GM23338 (cell line): Measurements from ENCODE around the gene SPRING1. TPM values are rescaled to one million over a fixed set of nuclear protein-coding genes. Genes with fewer than 3 reads are reported as not detected.

Source experiments
- ATAC-seq: fragments of 200-7000 bp; cut with Tn5 transposase; 3 replicates; pipeline ENCODE4 v1.9.1; 2020
- DNase-seq: peaks from one replicate; pipeline ENCODE4 v3.0.0-alpha.2; 2015; ENCODE audit warnings: low spot score
- H2AFZ ChIP-seq: fragments of 200-600 bp; sonication (generic); 2 replicates; pipeline ENCODE4 v1.8.0; 2016; ENCODE audit warnings: antibody characterized with exemption, mild to moderate bottlenecking, moderate library complexity
- H3F3A ChIP-seq: fragments of 200-600 bp; sonication (generic); replicated peaks from 2 replicates; pipeline ENCODE4 v1.8.0; 2017; ENCODE audit warnings: antibody characterized with exemption, mixed run types, low read depth
- H3K27ac ChIP-seq: fragments of 200-600 bp; sonication (generic); 2 replicates; pipeline ENCODE4 v1.6.1; 2016; ENCODE audit warnings: low read depth
- H3K27me3 ChIP-seq: fragments of 200-600 bp; sonication (generic); 2 replicates; pipeline ENCODE4 v1.8.0; 2016; ENCODE audit warnings: mild to moderate bottlenecking, mixed run types, moderate library complexity; ENCODE audit not compliant: insufficient read depth
- H3K36me3 ChIP-seq: fragments of 200-600 bp; sonication (generic); 2 replicates; pipeline ENCODE4 v1.8.0; 2016; ENCODE audit warnings: mild to moderate bottlenecking; ENCODE audit not compliant: insufficient read depth
- H3K4me1 ChIP-seq: fragments of 200-600 bp; sonication (generic); 2 replicates; pipeline ENCODE4 v1.8.0; 2016; ENCODE audit warnings: mild to moderate bottlenecking, moderate library complexity; ENCODE audit not compliant: insufficient read depth
- H3K4me2 ChIP-seq: fragments of 200-600 bp; sonication (generic); 2 replicates; pipeline ENCODE4 v1.7.1; 2017; ENCODE audit warnings: mixed run types
- H3K4me3 ChIP-seq: fragments of 200-600 bp; sonication (generic); 2 replicates; pipeline ENCODE4 v1.6.1; 2016; ENCODE audit warnings: mixed run types
- H3K79me2 ChIP-seq: fragments of 200-600 bp; sonication (generic); replicated peaks from 2 replicates; pipeline ENCODE4 v1.8.0; 2017; ENCODE audit warnings: mild to moderate bottlenecking; ENCODE audit not compliant: insufficient read depth
- H3K9me2 ChIP-seq: fragments of 200-600 bp; sonication (generic); 2 replicates; pipeline ENCODE4 v1.8.0; 2017; ENCODE audit not compliant: insufficient read depth
- H4K20me1 ChIP-seq: fragments of 200-600 bp; sonication (generic); replicated peaks from 2 replicates; pipeline ENCODE4 v1.8.0; 2017; ENCODE audit warnings: mild to moderate bottlenecking; ENCODE audit not compliant: insufficient read depth
- H3K27ac Mint-ChIP-seq: 2 replicates; pipeline ENCODE4 v1.8.0; 2020; ENCODE audit warnings: inconsistent platforms, mild to moderate bottlenecking, moderate library complexity, mixed read lengths
- H3K27me3 Mint-ChIP-seq: 3 replicates; pipeline ENCODE4 v1.8.0; 2022; ENCODE audit warnings: low read depth, mild to moderate bottlenecking, moderate library complexity, mixed read lengths, inconsistent platforms; ENCODE audit not compliant: insufficient read depth, poor library complexity
- H3K36me3 Mint-ChIP-seq: 3 replicates; pipeline ENCODE4 v1.8.0; 2021; ENCODE audit warnings: low read depth, mild to moderate bottlenecking, inconsistent platforms, moderate library complexity, mixed read lengths
- H3K4me1 Mint-ChIP-seq: 3 replicates; pipeline ENCODE4 v1.8.0; 2020; ENCODE audit warnings: mild to moderate bottlenecking, inconsistent platforms, mixed read lengths
- H3K4me3 Mint-ChIP-seq: 3 replicates; pipeline ENCODE4 v1.8.0; 2021; ENCODE audit warnings: moderate library complexity, mild to moderate bottlenecking, inconsistent platforms, mixed read lengths
- H3K9me3 Mint-ChIP-seq: 3 replicates; pipeline ENCODE4 v1.8.0; 2020; ENCODE audit warnings: moderate library complexity, mild to moderate bottlenecking, inconsistent platforms, mixed read lengths
- CREB1 ChIP-seq: fragments of 250-450 bp; sonication (Bioruptor Pico); IDR thresholded peaks from 2 replicates; pipeline ENCODE4 v1.5.0; 2020; ENCODE audit warnings: low read depth, mild to moderate bottlenecking, moderate library complexity
- EZH2phosphoT487 ChIP-seq: fragments of 200-600 bp; sonication (generic); IDR thresholded peaks from one replicate; pipeline ENCODE4 v1.8.1; 2018; ENCODE audit warnings: antibody characterized with exemption; ENCODE audit not compliant: unreplicated experiment
- NANOG ChIP-seq: IDR thresholded peaks from 2 replicates; pipeline ENCODE4 v1.6.1; 2016; ENCODE audit warnings: antibody characterized with exemption, borderline replicate concordance
- ZNF331 ChIP-seq: fragments of 250-450 bp; sonication (Bioruptor Pico); IDR thresholded peaks from 2 replicates; pipeline ENCODE4 v1.5.0; 2020; ENCODE audit warnings: low read depth, mild to moderate bottlenecking, moderate library complexity
- polyA plus RNA-seq: library from polyadenylated mRNA; unstranded; fragments of >200 nt; fragmentation: Nextera tagmentation; extraction: Ambion mirVana; gene quantifications from 2 replicates; pipeline ENCODE4 v1.2.1, GENCODE V29; 2016
- total RNA-seq: library from RNA; depleted of rRNA; stranded (reverse); fragments of >200 nt; shearing (Covaris generic); gene quantifications from 2 replicates; pipeline ENCODE4 v1.2.3, GENCODE V29; 2014
- TF ChIP-seq, protein P1 (sequence below): IDR thresholded peaks from 2 replicates; pipeline ENCODE4 v1.6.1; 2016; ENCODE audit warnings: antibody characterized with exemption
- TF ChIP-seq, protein P2 (sequence below): fragments of 250-450 bp; sonication (Bioruptor Pico); IDR thresholded peaks from 2 replicates; pipeline ENCODE4 v1.5.0; 2020; ENCODE audit warnings: mild to moderate bottlenecking, moderate library complexity
- TF ChIP-seq, protein P3 (sequence below), 2 experiments: fragments of 200-600 bp in 1 of 2; sonication (generic) in 1 of 2; conservative IDR thresholded peaks; 2 replicates each; pipeline versions ENCODE4 v1.5.1 to v1.6.1; 2016 to 2017; ENCODE audit warnings: antibody characterized with exemption in 2 of 2, low read depth in 2 of 2, mild to moderate bottlenecking in 2 of 2, moderate library complexity in 1 of 2

Gene SPRING1
- total and polyA plus RNA-seq, 2 experiments from 2014 or later = 8.2 to 57.1 TPM

DNA sequence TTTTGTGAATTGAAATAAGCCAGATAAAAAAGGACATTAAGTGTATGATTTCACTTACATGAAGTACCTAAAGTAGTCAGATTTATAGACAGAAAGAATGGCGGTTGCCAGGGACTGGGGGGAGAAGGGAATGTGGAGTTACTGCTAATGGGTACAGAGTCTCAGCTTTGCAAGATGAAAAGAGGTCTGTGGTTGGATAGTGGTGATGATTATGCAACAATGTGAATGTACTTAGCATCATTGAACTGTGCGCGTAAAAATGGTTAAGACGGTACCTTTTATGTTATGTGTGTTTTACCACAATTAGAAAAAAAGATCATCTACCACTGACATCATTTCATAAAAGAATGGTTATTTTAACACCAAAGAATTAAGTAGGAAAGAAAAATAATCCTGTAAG, 36.2 kb upstream of the SPRING1 start (continued):
- TF ChIP-seq, protein P1, sequence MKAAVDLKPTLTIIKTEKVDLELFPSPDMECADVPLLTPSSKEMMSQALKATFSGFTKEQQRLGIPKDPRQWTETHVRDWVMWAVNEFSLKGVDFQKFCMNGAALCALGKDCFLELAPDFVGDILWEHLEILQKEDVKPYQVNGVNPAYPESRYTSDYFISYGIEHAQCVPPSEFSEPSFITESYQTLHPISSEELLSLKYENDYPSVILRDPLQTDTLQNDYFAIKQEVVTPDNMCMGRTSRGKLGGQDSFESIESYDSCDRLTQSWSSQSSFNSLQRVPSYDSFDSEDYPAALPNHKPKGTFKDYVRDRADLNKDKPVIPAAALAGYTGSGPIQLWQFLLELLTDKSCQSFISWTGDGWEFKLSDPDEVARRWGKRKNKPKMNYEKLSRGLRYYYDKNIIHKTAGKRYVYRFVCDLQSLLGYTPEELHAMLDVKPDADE = no peak
- TF ChIP-seq, protein P2, sequence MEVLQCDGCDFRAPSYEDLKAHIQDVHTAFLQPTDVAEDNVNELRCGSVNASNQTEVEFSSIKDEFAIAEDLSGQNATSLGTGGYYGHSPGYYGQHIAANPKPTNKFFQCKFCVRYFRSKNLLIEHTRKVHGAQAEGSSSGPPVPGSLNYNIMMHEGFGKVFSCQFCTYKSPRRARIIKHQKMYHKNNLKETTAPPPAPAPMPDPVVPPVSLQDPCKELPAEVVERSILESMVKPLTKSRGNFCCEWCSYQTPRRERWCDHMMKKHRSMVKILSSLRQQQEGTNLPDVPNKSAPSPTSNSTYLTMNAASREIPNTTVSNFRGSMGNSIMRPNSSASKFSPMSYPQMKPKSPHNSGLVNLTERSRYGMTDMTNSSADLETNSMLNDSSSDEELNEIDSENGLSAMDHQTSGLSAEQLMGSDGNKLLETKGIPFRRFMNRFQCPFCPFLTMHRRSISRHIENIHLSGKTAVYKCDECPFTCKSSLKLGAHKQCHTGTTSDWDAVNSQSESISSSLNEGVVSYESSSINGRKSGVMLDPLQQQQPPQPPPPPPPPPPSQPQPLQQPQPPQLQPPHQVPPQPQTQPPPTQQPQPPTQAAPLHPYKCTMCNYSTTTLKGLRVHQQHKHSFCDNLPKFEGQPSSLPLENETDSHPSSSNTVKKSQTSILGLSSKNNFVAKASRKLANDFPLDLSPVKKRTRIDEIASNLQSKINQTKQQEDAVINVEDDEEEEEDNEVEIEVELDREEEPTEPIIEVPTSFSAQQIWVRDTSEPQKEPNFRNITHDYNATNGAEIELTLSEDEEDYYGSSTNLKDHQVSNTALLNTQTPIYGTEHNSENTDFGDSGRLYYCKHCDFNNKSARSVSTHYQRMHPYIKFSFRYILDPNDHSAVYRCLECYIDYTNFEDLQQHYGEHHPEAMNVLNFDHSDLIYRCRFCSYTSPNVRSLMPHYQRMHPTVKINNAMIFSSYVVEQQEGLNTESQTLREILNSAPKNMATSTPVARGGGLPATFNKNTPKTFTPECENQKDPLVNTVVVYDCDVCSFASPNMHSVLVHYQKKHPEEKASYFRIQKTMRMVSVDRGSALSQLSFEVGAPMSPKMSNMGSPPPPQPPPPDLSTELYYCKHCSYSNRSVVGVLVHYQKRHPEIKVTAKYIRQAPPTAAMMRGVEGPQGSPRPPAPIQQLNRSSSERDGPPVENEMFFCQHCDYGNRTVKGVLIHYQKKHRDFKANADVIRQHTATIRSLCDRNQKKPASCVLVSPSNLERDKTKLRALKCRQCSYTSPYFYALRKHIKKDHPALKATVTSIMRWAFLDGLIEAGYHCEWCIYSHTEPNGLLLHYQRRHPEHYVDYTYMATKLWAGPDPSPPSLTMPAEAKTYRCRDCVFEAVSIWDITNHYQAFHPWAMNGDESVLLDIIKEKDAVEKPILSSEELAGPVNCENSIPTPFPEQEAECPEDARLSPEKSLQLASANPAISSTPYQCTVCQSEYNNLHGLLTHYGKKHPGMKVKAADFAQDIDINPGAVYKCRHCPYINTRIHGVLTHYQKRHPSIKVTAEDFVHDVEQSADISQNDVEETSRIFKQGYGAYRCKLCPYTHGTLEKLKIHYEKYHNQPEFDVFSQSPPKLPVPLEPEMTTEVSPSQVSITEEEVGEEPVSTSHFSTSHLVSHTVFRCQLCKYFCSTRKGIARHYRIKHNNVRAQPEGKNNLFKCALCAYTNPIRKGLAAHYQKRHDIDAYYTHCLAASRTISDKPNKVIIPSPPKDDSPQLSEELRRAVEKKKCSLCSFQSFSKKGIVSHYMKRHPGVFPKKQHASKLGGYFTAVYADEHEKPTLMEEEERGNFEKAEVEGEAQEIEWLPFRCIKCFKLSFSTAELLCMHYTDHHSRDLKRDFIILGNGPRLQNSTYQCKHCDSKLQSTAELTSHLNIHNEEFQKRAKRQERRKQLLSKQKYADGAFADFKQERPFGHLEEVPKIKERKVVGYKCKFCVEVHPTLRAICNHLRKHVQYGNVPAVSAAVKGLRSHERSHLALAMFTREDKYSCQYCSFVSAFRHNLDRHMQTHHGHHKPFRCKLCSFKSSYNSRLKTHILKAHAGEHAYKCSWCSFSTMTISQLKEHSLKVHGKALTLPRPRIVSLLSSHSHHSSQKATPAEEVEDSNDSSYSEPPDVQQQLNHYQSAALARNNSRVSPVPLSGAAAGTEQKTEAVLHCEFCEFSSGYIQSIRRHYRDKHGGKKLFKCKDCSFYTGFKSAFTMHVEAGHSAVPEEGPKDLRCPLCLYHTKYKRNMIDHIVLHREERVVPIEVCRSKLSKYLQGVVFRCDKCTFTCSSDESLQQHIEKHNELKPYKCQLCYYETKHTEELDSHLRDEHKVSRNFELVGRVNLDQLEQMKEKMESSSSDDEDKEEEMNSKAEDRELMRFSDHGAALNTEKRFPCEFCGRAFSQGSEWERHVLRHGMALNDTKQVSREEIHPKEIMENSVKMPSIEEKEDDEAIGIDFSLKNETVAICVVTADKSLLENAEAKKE (CRISPR knock-in tag) = no peak
- TF ChIP-seq, protein P3, sequence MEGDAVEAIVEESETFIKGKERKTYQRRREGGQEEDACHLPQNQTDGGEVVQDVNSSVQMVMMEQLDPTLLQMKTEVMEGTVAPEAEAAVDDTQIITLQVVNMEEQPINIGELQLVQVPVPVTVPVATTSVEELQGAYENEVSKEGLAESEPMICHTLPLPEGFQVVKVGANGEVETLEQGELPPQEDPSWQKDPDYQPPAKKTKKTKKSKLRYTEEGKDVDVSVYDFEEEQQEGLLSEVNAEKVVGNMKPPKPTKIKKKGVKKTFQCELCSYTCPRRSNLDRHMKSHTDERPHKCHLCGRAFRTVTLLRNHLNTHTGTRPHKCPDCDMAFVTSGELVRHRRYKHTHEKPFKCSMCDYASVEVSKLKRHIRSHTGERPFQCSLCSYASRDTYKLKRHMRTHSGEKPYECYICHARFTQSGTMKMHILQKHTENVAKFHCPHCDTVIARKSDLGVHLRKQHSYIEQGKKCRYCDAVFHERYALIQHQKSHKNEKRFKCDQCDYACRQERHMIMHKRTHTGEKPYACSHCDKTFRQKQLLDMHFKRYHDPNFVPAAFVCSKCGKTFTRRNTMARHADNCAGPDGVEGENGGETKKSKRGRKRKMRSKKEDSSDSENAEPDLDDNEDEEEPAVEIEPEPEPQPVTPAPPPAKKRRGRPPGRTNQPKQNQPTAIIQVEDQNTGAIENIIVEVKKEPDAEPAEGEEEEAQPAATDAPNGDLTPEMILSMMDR (conservative IDR thresholded peaks at IDR 0.05; ENCODE audit: low read depth in 2 of 2) = no peak
- no peak for TF ChIP-seq CREB1 (CRISPR knock-in tag)

DNA sequence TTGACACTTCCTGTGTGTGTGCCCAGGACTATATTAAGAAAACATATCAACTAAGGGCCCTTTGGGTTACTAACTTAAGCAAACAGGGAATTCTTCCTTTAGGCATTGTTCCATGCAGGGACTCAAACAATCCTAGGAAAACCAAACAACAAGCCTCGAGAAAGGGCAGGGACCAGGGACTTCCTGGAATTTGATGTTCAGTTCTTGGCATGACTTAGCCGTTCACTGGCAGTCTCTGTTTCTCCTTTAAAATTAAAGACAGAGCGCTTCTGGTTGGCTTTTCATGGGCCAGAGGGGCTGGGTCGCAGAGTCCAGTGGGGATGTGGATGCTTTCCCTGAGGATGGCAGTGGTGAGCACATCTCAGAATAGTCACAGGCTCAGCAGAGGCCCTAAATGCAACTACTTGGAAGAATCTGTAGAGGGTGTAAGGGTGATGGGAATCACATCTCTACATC, 35.4 kb upstream of the SPRING1 start:
- Histone ChIP-seq H3K79me2 (no peaks in the 10 kb centered on the region), H3K4me3 (no peak overlapping the region), H3F3A (no peaks in the 10 kb centered on the region), H3K27me3 (no peaks in the 10 kb centered on the region), H3K27ac (no peak overlapping the region), H3K36me3 (no peaks in the 10 kb centered on the region), H3K4me1 (no peaks in the 10 kb centered on the region), H3K9me2 (no peaks in the 10 kb centered on the region), H4K20me1 (no peaks in the 10 kb centered on the region), H2AFZ (no peak overlapping the region), H3K4me2 (no peak overlapping the region)
- Mint-ChIP-seq H3K36me3 (peaks cover 22% of the 10 kb centered on the region; the same call in 2 of the 3 replicates), H3K27ac (no peak overlapping the region), H3K27me3 (peaks cover 1% of the 10 kb centered on the region), H3K4me3 (no peak overlapping the region), H3K9me3 (no peaks in the 10 kb centered on the region; the same call in 2 of the 3 replicates), H3K4me1 (peaks cover 4% of the 10 kb centered on the region; the same call in 1 of the 3 replicates)
- peak; percentile 66 for DNase-seq
- peak; percentile 96 for ATAC-seq
- TF ChIP-seq ZNF331 (CRISPR knock-in tag) (no peak), NANOG (no peak), EZH2phosphoT487 (no peak)
- TF ChIP-seq, protein P1 = no peak
- TF ChIP-seq, protein P3 (conservative IDR thresholded peaks at IDR 0.05; ENCODE audit: low read depth in 2 of 2) = peak; percentile 33 to 52
